Naive thymus-derived CD4-positive, alpha-beta T cell (primary cell): Measurements from ENCODE around the gene MYH14. TPM values are rescaled to one million over a fixed set of nuclear protein-coding genes. Genes with fewer than 3 reads are reported as not detected.

ENCODE experiments used
- ATAC-seq: fragments of 150-1000 bp; cut with Tn5 transposase; 2 replicates; pipeline ENCODE4 v1.10.0; 2021; ENCODE audit warnings: mild to moderate bottlenecking, moderate library complexity
- CTCF ChIA-PET: fragments of 350-600 bp; sonication (Branson Sonifier 250); formaldehyde crosslinking; loops from one replicate; lab custom pipeline; 2021; ENCODE audit warnings: antibody characterized with exemption; lab: Charles Lee
- POLR2A ChIA-PET: fragments of 350-600 bp; sonication (Branson Sonifier 250); formaldehyde crosslinking; loops from one replicate; lab custom pipeline; 2021; ENCODE audit warnings: antibody characterized with exemption, inconsistent platforms; lab: Charles Lee
- DNase-seq, 9 donors: peaks; one replicate each; pipeline versions ENCODE4 v3.0.0 to v3.0.0-alpha.2; 2020 to 2022; ENCODE audit warnings: mixed read lengths in 1 of 9
- H3K27ac ChIP-seq: one replicate; pipeline ENCODE4 v1.7.0; 2013; ENCODE audit warnings: mild to moderate bottlenecking, low read depth, low read length, moderate library complexity
- H3K27me3 ChIP-seq, 2 donors: one replicate each; pipeline ENCODE4 v1.7.0; 2013; ENCODE audit warnings: low read length in 2 of 2, mild to moderate bottlenecking in 2 of 2, moderate library complexity in 2 of 2; ENCODE audit not compliant: control insufficient read depth in 2 of 2, insufficient read depth in 2 of 2
- H3K36me3 ChIP-seq, 3 experiments: 1 replicate in 2 of 3; 2 replicates in 1 of 3; pipeline ENCODE4 v1.7.0; 2013; ENCODE audit warnings: low read length in 3 of 3, mild to moderate bottlenecking in 3 of 3, moderate library complexity in 1 of 3; ENCODE audit not compliant: insufficient read depth in 3 of 3, control insufficient read depth in 2 of 3
- H3K4me1 ChIP-seq, 2 donors: one replicate each; pipeline ENCODE4 v1.7.0; 2013; ENCODE audit warnings: low read length in 2 of 2, mild to moderate bottlenecking in 2 of 2, moderate library complexity in 1 of 2; ENCODE audit not compliant: control insufficient read depth in 2 of 2, insufficient read depth in 2 of 2
- H3K4me3 ChIP-seq: 2 replicates; pipeline ENCODE4 v1.7.0; 2013; ENCODE audit warnings: mild to moderate bottlenecking, low read length
- H3K9me3 ChIP-seq, 3 experiments: 1 replicate in 2 of 3; 2 replicates in 1 of 3; pipeline ENCODE4 v1.7.0; 2013; ENCODE audit warnings: low read length in 3 of 3; ENCODE audit not compliant: control insufficient read depth in 2 of 3
- H3K27ac Mint-ChIP-seq, 9 donors: one replicate each; pipeline ENCODE4 v1.8.0; 2020 to 2022; ENCODE audit warnings: mixed read lengths in 9 of 9, mild to moderate bottlenecking in 8 of 9, moderate library complexity in 5 of 9, inconsistent platforms in 2 of 9
- H3K27me3 Mint-ChIP-seq, 5 donors: one replicate each; pipeline ENCODE4 v1.8.0; 2021 to 2022; ENCODE audit warnings: mixed read lengths in 5 of 5, mild to moderate bottlenecking in 1 of 5
- H3K36me3 Mint-ChIP-seq, 5 donors: one replicate each; pipeline ENCODE4 v1.8.0; 2020 to 2022; ENCODE audit warnings: mixed read lengths in 5 of 5, mild to moderate bottlenecking in 3 of 5, inconsistent platforms in 1 of 5
- H3K4me1 Mint-ChIP-seq, 7 donors: one replicate each; pipeline ENCODE4 v1.8.0; 2020 to 2022; ENCODE audit warnings: mixed read lengths in 7 of 7, mild to moderate bottlenecking in 3 of 7, inconsistent platforms in 1 of 7
- H3K4me3 Mint-ChIP-seq, 10 donors: one replicate each; pipeline ENCODE4 v1.8.0; 2020 to 2022; ENCODE audit warnings: mild to moderate bottlenecking in 10 of 10, mixed read lengths in 10 of 10, moderate library complexity in 6 of 10, inconsistent platforms in 2 of 10
- H3K9me3 Mint-ChIP-seq, 11 donors: one replicate each; pipeline ENCODE4 v1.8.0; 2020 to 2022; ENCODE audit warnings: mixed read lengths in 11 of 11, mild to moderate bottlenecking in 4 of 11, inconsistent platforms in 1 of 11, moderate library complexity in 1 of 11
- intact Hi-C, 2 donors: fragments of 100-400 bp; cut with micrococcal nuclease; formaldehyde crosslinking; loops; one replicate each; pipeline ENCODE4 v1.15.1; 2023
- polyA plus RNA-seq, 2 donors: library from polyadenylated mRNA; unstranded; fragments of 300-500 nt; fragmentation: Illumina TruSeq; gene quantifications; one replicate each; pipeline ENCODE4 v1.2.3, GENCODE V29; 2021
- total RNA-seq, 6 experiments: library from RNA in 5 of 6; stranded (reverse) in 5 of 6; gene quantifications; 1 replicate in 5 of 6; 2 replicates in 1 of 6; pipeline ENCODE4 v1.2.3 and lab custom pipeline; 2021 to 2026

MYH14 gene
- total and polyA plus RNA-seq, 7 experiments from 2014 or later, result not detected

GRCh38 chr19:50313812-50314536 lies 110.6 kb downstream of the MYH14 start:
- no peaks in the 10 kb centered on the region for H3K4me1 ChIP-seq
- intact Hi-C loops, result no loop called here
- peaks cover 0 to 23% of the 10 kb centered on the region in 2 donors for H3K27me3 ChIP-seq
- H3K27ac ChIP-seq, result no peak overlapping the region
- Mint-ChIP-seq H3K4me1 (peaks cover 13 to 20% (median 15%) of the 10 kb centered on the region in 7 donors), H3K27me3 (peaks cover 59 to 73% (median 64%) of the 10 kb centered on the region in 5 donors), H3K9me3 (peaks cover 0 to 7% (median 0%) of the 10 kb centered on the region in 11 donors), H3K27ac (no peak overlapping the region), H3K4me3 (peak overlapping the region in 2 of 10 donors; percentile 35 to 88), H3K36me3 (peaks cover 0 to 7% (median 4%) of the 10 kb centered on the region in 5 donors)
- H3K4me3 ChIP-seq, result no peak overlapping the region
- DNase-seq, result no peak
- ChIA-PET CTCF (no interaction called here), POLR2A (no interaction called here)
- no peaks in the 10 kb centered on the region for H3K9me3 ChIP-seq
- H3K36me3 ChIP-seq, result no peaks in the 10 kb centered on the region
- ATAC-seq, result no peak

DNA sequence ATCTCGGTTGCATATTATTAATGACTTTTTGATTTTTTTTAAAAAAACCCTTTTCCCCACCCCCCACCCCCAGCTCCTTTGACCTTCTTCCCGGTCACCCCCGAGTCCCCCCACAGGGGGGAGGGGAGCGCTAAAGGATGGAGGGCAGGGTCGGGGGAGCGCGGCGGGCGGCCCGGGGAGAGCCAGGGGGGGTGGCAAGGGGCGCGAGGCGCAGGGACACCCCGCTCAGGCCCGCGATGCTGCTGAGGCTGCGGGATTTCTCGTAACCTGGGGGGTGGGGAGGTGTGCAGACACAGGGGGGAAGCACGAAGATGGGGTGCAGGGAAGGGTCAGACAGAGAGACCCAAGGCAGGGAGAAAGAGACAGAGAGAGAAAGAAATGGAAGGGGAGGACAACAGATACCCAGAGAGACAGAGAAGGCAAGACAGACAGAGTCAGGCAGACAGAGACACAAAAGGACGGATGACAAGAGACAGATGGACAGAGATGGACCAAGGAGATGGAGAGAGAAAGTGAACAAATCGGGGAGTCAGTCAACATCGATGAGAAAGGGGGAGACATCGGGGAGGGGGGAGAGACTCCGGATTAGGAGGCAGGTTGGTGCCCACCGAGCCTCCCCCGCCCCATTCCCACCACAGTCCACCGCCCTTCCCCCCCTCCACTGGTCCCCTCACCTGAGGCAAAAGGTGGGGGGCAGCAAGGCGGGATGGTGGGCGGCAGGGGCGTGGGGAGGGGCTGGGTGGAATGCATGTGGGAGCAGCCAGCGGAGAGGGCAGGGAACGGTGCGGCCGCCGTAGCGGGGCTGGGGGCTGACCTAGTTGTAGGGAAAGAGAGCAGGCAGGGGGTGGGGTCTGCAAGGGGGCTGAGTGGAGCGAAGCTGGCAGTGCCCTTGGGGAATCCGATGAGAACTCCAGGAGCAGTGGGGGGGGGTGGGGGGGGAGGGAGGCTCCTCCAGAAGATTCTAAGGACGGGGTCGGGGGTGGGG lies 111.6 kb downstream of the MYH14 start:
- Mint-ChIP-seq H3K4me1 (peaks cover 13 to 20% (median 15%) of the 10 kb centered on the region in 7 donors), H3K9me3 (peaks cover 0 to 10% (median 0%) of the 10 kb centered on the region in 11 donors), H3K27me3 (peaks cover 56 to 75% (median 64%) of the 10 kb centered on the region in 5 donors), H3K4me3 (peak overlapping the region; percentile 18 to 89 (median 66)), H3K27ac (no peak overlapping the region), H3K36me3 (peaks cover 0 to 7% (median 4%) of the 10 kb centered on the region in 5 donors)
- ATAC-seq (no peak), DNase-seq (no peak)
- H3K27me3 ChIP-seq, result peaks cover 0 to 23% of the 10 kb centered on the region in 2 donors
- ChIA-PET CTCF (no interaction called here), POLR2A (no interaction called here)
- intact Hi-C loops, result no loop called here
- no peaks in the 10 kb centered on the region for H3K4me1 ChIP-seq
- no peaks in the 10 kb centered on the region for H3K9me3 ChIP-seq
- no peak overlapping the region for H3K4me3 ChIP-seq
- H3K27ac ChIP-seq, result no peak overlapping the region
- no peaks in the 10 kb centered on the region for H3K36me3 ChIP-seq

GRCh38 chr19:50315773-50316448 lies 112.5 kb downstream of the MYH14 start:
- intact Hi-C loops, result no loop called here
- Mint-ChIP-seq H3K9me3 (peaks cover 0 to 10% (median 0%) of the 10 kb centered on the region in 11 donors), H3K36me3 (peaks cover 0 to 9% (median 4%) of the 10 kb centered on the region in 5 donors), H3K4me1 (peaks cover 13 to 20% (median 15%) of the 10 kb centered on the region in 7 donors), H3K4me3 (peak overlapping the region; percentile 34 to 89 (median 72)), H3K27ac (peak overlapping the region in 1 of 9 donors; percentile 38), H3K27me3 (peaks cover 47 to 73% (median 55%) of the 10 kb centered on the region in 5 donors)
- DNase-seq, result peak in 1 of 9 donors; percentile 48
- ChIA-PET CTCF (no interaction called here), POLR2A (no interaction called here)
- Histone ChIP-seq H3K36me3 (no peaks in the 10 kb centered on the region), H3K27me3 (peaks cover 0 to 23% of the 10 kb centered on the region in 2 donors), H3K4me3 (peak overlapping the region; percentile 22), H3K4me1 (no peaks in the 10 kb centered on the region), H3K27ac (no peak overlapping the region), H3K9me3 (no peaks in the 10 kb centered on the region)
- peak; percentile 38 for ATAC-seq

DNA sequence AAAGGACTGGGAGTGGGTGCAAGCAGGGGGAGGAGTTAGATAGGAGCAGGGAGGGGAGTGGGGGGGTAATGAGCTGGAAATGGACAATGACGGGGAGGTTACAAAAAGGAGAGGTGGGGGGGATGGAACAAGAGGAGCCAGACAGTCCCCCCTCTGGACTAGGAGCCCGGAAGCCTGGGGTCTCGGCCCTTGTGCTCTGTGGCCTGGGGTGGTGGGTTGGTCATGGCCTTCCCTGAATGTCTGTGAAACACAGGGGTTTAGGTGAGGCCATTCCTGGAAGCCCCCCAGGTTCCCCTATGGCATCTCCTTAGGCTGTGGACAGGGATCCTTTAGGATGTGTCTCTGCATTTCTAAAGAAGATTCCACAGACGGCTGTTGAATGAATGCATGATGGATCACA lies 113.7 kb downstream of the MYH14 start:
- H3K4me1 ChIP-seq, result no peaks in the 10 kb centered on the region
- Mint-ChIP-seq H3K4me1 (peaks cover 13 to 20% (median 15%) of the 10 kb centered on the region in 7 donors), H3K4me3 (peak overlapping the region in 1 of 10 donors; percentile 18), H3K27ac (no peak overlapping the region), H3K27me3 (peaks cover 42 to 71% (median 50%) of the 10 kb centered on the region in 5 donors), H3K9me3 (peaks cover 0 to 10% (median 0%) of the 10 kb centered on the region in 11 donors), H3K36me3 (peaks cover 0 to 9% (median 4%) of the 10 kb centered on the region in 5 donors)
- no peaks in the 10 kb centered on the region for H3K36me3 ChIP-seq
- peaks cover 0 to 21% of the 10 kb centered on the region in 2 donors for H3K27me3 ChIP-seq
- no peak for ATAC-seq
- no peak for DNase-seq
- ChIA-PET POLR2A (no interaction called here), CTCF (no interaction called here)
- no peak overlapping the region for H3K4me3 ChIP-seq
- intact Hi-C loops, result no loop called here
- no peak overlapping the region for H3K27ac ChIP-seq
- no peaks in the 10 kb centered on the region for H3K9me3 ChIP-seq

DNA sequence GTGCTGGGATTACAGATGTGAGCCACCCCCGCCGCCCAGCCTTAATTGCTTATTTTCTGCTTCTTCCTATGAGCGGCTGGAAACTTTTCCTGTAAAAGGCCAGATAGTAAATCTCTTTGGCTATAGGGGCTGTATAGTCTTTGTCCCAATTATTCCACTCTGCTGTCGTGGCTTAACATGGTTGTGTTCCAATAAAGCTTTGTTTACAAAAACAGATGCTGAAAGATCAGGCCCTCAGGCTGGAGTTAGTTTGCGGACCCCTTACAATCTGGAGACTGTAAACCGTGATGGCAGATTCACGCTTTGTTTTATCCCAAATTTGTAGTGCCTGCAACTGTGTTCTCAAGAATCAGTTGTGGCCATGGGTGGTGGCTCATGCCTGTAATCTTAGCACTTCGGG lies 115.0 kb downstream of the MYH14 start:
- intact Hi-C loops, result no loop called here
- H3K4me3 Mint-ChIP-seq, result no peak overlapping the region
- H3K27ac Mint-ChIP-seq, result no peak overlapping the region
- H3K27me3 ChIP-seq, result peaks cover 0 to 14% of the 10 kb centered on the region in 2 donors
- no peaks in the 10 kb centered on the region for H3K4me1 ChIP-seq
- POLR2A ChIA-PET, result no interaction called here
- H3K36me3 Mint-ChIP-seq, result peaks cover 0 to 8% (median 4%) of the 10 kb centered on the region in 5 donors
- H3K9me3 ChIP-seq, result no peaks in the 10 kb centered on the region
- H3K27me3 Mint-ChIP-seq, result peaks cover 31 to 71% (median 44%) of the 10 kb centered on the region in 5 donors
- H3K4me1 Mint-ChIP-seq, result peaks cover 12 to 19% (median 14%) of the 10 kb centered on the region in 7 donors
- ATAC-seq, result no peak
- peaks cover 0 to 12% (median 0%) of the 10 kb centered on the region in 11 donors for H3K9me3 Mint-ChIP-seq
- CTCF ChIA-PET, result no interaction called here
- no peak overlapping the region for H3K27ac ChIP-seq
- no peaks in the 10 kb centered on the region for H3K36me3 ChIP-seq
- no peak for DNase-seq
- H3K4me3 ChIP-seq, result no peak overlapping the region

DNA sequence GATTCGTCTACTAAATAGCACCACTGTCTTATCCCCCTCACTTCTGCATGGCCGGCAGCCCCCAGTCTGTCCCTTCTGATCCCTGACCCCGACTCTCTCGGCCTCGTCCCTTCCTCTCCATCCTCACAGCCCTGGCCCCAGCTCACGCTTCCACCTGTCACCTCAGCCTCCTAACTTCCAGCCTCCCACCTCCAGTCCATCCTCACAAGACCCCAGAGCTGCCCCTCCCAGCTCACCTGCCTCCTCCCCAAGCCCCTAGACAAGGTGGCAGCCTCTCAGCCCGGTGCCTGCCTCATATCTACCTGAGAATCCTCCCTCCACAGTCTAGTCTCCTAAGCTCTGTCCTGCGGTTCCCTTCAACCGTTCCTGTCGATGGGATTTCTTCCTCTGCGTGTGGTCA lies 115.7 kb downstream of the MYH14 start:
- H3K9me3 ChIP-seq, result no peaks in the 10 kb centered on the region
- H3K36me3 ChIP-seq, result no peaks in the 10 kb centered on the region
- H3K9me3 Mint-ChIP-seq, result peaks cover 0 to 12% (median 0%) of the 10 kb centered on the region in 11 donors
- H3K27me3 ChIP-seq, result peaks cover 0 to 9% of the 10 kb centered on the region in 2 donors
- H3K36me3 Mint-ChIP-seq, result peaks cover 0 to 7% (median 4%) of the 10 kb centered on the region in 5 donors
- POLR2A ChIA-PET, result no interaction called here
- DNase-seq, result no peak
- intact Hi-C loops, result no loop called here
- no peak for ATAC-seq
- no peak overlapping the region for H3K27ac Mint-ChIP-seq
- no peak overlapping the region for H3K4me3 ChIP-seq
- H3K27me3 Mint-ChIP-seq, result peaks cover 24 to 64% (median 38%) of the 10 kb centered on the region in 5 donors
- no peaks in the 10 kb centered on the region for H3K4me1 ChIP-seq
- H3K4me1 Mint-ChIP-seq, result peaks cover 7 to 17% (median 13%) of the 10 kb centered on the region in 7 donors
- no peak overlapping the region for H3K27ac ChIP-seq
- H3K4me3 Mint-ChIP-seq, result no peak overlapping the region
- CTCF ChIA-PET, result no interaction called here
